Endometrium (tissue), 2 donors: ENCODE data around the gene TXNRD2.

Experiments used
- FAIRE-seq: peaks from 2 replicates; lab custom pipeline; 2012; peaks lifted over from hg19 to GRCh38; lab: Jason Lieb, UNC
- donor health status: control.
- donor health status: control.

TXNRD2 gene

DNA sequence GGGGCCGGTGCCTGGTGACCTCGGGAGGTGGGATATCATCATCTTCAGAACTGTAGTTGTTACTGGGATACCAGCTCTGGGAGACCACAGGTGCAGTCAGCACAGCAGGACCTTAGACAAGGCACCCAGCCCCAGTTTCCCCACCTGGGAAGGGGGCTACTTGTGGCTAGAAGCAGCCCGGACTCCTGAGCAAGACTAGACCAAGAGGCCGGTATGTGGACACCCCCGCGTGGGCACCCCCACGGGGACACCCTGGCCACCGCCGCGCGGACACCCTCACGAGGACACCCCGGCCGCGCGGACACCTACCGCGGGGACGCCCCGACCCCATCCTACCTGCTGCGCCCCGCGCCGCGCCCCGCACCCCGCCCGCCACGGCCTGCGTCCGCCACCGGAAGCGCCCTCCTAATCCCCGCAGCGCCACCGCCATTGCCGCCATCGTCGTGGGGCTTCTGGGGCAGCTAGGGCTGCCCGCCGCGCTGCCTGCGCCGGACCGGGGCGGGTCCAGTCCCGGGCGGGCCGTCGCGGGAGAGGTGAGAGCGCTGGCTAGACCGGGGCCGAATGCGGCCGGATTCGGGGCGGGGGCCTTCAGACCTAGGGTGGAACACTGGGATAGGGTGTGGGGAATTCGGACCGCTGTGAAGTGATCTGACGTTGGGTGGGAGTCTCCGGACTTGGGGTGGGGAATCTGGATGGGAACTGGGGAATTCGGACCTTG, at the start of gene TXNRD2, which contains the start of gene COMT:
TXNRD2 (minus strand) TSS at position 454 of the 718 bp plus-strand sequence; CDS start at position 439, 15 bp downstream.
COMT (plus strand) TSS at position 408 of the 718 bp plus-strand sequence. CDS start 20,755 bp downstream, outside the sequence.
- no peak for FAIRE-seq

DNA sequence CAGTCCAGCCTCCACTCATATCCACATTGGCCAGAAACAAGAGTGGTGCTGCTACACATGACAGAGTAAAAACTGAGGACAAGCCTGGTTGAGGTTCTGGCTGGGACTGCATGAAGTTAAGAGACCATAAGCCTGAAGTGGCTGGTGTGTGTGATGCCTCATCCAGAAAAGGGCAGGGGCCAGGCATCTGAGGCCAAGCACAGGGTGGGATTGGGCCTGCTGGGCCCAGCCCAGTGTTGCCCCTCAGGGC, 49.7 kb upstream of the TXNRD2 start:
- FAIRE-seq, result no peak

DNA sequence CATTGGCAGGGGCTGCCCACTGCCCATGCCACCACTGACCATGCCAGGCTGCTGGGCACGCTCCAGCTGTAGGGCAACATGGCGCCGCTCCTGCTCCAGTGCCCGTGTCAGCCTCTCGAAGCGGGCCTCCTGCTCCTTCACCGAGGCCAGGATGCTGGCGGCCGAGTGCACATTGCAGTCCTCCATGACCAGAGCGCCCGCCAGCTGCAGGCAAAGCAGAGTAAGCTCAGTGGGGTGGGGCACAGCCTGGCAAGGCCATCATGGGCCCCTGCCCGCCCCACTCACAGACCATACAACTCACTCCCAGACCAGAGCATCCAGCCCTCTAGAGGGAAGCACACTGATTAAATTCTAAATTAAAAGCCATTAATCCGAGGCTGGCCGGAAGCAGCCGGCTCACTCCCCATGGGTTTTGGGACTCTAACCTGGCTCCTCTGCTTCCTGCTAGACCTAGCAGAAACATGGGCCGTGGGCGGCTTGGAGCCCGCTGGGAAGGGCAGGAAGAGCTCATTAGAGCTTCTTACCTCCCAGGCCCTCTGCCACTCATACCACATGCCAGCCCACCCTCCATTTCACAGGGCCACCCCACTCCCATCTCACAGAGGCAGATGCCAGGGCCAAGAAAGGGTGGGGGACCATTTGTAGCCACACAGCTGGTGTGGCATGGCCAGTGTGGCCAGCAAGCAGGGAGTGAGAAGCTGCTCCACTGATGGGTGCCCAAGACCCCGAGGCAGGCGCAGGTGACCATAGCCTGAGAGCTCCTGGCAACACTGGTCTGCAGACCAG, 49.2 kb upstream of the TXNRD2 start:
- no peak for FAIRE-seq

DNA sequence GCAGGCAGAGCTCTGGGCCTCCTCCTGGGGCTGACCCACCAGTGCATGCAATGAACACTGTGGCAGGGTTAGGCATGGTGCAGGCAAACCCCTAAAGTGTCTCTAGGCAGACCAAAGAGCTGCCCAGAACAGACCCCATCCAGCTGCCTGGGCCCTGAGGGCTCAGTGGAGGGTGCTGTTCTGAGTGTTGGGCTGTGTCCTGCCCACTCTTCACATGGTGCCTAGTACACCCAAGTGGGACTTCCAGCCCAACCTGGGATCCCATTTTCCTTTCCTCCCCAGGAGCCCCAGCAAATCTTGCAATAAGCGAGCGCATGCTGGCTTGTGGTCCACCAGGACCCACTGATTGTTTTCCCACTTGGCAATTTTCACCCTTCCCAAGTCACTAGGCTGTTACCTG, 48.6 kb upstream of the TXNRD2 start:
- FAIRE-seq, result no peak

DNA sequence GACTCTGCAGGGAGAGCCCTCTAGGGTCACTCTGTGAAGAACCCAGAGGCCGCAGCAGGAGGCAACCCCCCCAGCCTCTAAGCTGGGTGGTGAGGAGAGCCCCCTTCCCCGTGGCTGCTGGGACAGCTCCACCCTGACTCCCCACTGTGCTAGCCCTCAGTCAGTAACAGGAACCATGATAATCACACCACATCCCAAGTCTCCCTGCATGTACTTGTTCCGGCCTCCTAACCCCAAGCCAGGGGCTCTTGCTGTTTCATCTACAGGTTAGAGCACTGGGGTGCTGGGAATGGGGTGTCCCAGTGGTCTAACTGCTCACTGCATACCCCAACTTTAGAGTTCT, 48.1 kb upstream of the TXNRD2 start:
- no peak for FAIRE-seq

DNA sequence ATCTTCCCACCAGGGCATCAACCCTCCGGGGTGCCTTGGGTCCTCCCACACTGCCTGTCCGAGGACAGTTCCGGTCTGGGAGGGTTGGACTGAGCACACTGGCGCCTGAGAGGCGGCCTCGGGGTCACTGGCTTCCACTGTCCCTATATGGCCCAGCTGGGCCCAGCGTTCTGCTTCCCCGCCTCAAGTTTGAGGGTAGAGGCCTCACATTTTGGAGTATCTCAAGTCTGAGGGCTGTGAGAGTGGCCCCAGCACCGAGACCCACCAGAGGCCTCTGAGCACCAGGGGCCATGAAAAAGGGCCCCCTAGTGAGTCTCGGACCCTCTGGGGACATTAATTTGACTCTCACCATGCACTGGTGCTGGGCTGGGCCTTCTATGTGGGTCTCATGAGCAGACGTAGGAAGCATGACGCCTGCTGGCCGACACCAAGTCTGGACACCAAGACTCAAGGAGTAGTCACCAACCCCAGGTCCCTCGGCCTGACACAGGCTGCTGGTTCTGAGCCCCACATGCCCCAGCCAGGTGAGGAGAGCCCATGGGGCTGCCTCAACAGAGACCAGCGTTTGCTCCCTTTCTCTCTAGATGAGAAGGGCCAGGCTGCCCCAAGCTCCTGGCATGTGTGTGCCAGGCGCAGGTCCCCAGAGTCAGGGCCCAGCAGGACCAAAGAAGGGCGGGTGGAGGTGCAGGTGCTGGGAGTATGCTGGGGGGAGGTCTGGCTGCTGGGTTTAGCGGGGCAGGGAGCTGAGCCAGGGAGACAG, 47.5 kb upstream of the TXNRD2 start:
- FAIRE-seq, result no peak

DNA sequence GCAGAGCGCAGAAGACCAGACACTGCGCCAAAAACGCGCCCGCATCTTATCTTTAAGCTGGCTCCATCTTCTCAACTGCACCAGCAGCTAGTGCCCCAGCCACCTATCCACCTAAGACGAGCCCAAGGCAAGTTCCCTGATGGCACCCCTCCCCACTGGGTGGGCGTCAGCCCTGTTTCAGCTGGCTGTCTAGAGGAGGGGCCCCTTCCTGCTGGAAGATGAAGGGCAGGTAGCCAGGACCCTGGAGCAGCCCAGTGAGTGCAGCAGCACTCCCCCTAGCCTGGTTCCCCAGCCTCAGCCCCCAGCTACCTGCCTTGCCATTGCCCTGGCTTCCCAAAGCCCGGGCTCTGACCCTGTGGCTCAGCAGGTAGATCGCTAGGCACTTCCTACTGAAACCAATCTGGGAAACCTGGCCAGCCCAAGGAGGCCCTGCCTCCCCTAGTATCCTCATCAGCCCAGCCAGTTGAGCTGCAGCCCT, 46.8 kb upstream of the TXNRD2 start:
- no peak for FAIRE-seq

DNA sequence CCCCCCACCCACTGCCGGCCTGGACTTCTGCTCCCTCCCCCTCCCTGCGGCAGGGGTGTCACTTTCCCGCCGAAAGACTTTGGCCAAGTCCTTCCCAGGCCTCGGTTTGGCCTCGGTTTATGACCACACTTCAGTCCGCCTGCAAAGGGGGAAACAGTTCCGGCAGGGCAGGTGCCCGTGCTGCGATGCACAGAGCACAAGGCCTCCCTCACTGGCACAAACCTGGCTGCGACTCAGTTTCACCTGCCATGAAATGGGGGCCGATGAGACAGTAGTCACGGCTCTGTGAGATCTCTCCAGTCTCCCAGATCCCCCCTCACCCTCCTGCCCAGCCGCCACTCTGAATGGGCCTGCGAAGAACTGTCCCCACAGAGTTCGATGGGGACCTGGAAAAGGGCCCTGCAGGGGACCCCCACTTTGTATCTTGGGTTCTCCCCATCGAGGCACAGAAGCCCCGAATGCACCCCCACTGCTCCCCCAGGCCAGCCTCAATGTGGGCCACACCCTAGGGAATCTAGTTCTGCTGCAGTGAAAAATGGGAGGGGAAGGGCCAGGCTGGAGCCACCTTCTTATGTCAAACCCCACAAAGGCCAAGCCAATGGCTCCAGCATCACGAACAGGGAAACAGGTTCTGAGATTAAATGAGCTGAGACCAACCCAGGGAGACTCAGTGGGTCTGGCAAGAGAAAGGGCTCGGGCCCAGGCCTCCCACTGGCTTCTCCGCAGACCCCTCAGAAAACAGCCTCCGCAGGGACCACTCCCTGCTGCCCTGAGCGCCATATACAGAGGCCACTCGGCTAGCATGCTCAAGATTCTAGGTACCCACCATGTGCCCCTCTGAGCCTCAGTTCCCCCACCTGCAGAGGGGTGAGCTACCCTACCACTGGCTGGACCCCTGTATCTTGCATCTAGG, 46.0 kb upstream of the TXNRD2 start:
- no peak for FAIRE-seq

DNA sequence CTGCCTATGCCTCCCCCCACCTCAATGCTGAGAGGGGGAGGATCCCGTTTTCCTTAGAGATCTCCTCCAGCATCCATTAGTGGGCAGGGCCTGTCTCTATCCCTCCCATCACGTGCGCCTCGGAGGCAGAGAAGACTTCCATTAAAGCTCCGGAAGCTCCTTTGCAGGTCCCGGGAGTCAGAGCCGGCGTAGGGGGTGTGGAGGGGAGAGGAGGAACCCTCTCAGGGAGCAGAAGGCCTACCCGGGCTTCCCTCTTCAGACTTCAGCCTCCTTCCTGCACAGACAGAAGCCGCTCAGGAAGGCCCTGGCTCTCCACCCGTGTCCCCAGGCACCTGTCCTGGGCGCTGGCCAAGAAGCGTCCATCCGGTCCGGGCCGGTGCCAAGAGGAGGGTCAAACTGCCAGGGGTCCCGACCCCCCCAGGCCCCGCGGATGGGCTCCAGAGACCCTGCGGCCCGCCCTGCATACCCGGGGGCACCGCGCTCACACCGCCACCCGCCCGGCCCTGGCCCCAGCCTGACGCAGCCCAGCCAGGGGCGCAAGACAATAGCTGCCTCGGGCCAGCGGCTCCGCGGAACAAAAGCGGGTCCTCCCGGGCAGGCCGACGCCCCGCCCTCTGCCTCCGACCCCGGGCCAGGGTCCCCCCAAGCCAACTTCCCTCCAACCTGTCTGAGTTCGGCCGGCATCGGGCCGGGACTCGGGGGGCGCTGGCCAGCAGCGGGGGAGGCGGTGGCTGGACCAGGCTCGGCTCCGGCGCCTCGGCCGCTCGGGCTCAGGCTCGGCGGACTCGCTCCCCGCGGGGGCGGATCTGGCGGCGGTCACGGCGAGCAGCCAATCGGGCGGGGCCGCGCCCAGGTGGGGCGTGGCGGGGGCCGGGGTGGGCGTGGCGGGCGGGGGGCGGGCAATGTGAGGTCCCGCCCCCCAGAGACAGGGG, 45.1 kb upstream of the TXNRD2 start:
- no peak for FAIRE-seq

DNA sequence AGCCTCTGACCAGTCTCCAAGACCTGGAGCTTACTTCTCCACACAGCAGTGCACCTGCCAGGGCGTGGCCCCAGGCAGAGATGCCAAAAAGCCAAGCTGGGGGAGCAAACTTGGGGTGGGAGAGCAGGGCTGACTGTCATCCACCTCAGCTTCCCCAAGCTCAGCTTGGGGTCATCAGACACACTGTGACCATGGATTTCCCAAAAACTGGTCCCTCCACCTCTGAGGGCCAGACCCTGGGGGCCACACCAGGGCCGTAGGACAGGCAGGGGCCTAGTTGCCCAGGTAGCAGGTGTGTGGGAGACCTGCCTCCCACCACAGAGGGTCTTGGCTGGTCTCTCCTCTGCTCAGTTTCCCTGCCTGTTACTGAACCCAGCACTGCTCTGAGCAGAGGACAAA, 44.4 kb upstream of the TXNRD2 start:
- no peak for FAIRE-seq

DNA sequence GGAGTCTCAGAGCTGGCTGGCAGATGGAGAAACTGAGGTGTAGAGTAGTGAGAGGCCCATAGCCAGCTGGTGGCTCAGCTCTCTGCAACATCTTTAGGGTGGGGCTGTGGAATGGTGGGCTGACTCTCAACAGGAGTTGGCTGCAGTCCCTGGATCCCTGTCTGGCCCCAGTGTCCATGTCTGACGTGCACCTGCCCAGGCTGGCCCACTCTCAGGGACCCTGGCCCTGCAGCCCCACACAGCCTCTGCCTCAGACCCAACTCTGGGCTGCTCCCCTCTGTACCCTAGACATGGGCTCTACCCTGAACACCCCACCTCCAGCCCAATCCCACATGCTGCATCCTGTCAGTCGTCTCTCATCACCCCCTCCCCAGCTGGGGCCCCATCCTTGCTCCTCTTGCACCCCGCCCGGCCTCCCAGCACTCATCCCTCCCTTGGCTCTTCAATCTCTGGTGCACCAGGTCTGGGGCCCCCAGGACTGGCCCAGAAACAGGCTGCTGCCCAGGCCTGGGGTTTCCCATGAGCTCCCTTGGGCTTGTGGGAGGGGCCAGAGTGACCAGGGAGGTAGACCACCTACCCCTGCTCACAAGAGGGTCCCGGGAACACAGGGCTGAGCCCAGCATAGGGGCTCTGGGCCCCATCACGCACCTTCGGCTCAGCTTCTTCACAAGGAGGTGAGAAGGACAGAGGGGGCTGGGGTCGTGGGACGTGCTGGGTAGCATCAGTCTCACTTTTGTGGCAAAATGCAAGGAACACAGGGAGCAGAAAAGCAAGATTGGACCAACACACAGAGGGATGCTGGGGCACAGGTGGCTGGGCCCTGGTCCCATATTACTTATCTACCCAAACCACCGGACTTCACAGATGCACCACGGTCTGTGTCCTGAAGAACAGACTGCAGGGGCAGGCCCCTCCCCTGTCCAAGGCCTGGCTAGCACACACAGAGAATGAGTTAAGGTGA, 43.5 kb upstream of the TXNRD2 start:
- no peak for FAIRE-seq

DNA sequence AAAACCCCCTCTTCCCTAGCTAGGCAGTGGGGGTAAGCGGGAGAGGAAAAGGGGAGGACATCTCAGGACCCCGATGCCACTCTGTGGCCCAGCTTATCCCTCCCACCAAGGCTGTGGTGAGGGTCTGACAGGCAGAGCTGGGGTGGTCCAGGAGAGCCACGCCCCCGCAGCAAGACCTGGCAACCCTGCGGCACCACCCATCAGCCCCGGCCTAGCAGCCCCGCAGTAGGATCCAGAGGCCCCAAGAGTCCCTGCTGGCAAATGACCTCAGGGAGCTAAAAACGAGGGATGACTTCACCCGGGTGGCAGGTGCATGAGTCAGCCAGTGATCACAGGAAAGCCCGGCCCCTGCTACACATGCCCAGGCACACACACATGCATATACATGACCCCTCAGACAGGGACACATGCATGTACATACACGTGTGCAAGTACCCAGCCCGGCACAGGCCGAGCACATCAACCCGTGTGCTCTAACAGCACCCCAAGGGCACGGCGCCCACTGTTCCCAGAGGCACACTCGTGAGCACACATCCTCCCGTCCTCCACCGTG, 42.7 kb upstream of the TXNRD2 start:
- no peak for FAIRE-seq

DNA sequence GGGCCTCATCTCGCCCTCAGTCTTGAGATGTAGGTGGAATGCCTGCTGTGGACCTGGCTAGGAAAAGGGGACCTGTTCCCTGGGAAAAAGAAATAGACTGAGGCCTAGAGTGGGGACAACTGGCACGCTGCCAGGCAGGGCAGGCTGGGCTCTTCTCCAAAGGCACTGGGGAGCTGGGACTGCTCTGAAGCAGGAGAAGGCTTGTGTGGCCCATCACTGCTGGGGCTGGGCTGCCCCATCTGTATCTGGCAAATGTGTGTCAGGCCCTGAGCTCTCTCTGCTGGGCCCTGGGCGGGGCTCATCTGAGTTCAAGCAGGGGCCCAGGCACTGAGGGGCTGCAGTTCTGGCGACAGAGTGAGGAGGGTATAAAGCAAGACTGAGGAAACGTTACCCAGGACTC, 42.1 kb upstream of the TXNRD2 start:
- FAIRE-seq, result no peak

DNA sequence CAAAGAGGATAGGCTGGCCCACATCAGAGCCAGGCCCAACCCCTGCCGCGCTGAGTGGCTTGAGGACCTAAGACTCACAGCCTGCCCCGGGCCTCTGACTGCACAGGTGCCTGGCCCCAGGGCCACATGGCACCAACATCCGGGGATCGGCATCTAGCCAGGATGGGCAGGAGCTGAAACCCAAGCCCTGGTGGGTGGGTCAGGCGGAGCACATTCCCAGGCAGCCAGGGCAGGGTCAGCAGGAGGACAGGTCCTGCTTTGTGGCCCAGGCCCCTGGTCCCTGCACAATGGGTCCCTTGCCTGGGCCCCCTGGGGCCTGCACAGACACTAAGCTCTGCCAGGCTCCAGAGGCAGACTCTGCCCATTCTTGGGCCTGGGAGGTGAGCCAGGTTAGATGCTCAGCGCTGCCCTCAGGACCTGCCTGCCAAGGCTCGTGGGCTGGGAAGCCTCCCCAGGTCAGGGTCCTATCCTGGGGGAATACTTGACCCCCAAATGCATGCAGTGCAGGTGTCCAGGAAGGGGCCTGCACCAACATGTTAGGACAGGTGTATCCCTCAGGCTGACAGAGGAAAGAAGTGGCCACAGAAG, 41.5 kb upstream of the TXNRD2 start:
- FAIRE-seq, result no peak

DNA sequence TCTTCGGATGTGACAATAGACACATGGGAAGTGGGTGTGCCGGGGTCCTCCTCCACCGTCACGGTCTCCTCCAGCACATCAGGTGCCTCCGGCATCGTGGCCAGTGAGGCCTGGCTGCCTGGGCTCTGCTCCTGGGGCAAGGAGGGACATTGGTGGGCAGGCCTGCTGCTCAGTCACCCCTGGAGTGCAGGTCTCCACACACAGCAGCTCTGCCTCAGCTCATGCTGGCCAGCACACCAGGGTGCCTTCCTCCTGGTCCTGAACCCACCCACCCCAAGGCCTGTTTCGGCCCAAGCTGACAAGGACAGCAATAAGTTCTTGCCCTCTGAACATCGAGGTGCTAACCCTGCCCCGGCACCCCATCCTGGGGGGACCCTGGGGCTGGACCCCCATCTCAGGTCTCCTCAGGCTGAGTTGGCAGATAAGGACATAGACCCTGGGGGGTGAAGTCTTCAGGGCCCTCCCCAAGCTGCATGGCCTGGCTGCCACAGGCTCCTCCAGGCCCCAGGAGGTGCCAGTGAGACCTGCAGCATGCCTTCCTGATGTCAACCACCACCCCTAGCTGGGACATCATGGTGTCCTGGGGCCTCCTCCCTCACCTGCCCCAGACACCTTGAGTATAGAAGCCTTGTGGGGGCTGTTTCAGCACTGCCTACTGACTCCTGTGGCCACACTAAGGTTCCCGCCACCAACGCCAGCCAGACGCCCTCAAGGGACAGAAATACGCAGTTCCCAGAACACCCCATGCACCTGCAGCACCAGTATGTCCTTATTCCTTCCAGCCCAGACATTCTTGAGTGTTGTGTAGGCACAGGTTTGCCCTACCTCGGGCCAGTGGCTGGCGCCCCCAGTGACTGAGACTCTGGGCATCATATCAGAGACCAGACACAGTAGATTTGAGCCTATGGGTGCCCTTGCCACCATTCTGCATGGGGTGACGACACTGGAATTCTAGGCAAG, 40.6 kb upstream of the TXNRD2 start:
- FAIRE-seq, result no peak

DNA sequence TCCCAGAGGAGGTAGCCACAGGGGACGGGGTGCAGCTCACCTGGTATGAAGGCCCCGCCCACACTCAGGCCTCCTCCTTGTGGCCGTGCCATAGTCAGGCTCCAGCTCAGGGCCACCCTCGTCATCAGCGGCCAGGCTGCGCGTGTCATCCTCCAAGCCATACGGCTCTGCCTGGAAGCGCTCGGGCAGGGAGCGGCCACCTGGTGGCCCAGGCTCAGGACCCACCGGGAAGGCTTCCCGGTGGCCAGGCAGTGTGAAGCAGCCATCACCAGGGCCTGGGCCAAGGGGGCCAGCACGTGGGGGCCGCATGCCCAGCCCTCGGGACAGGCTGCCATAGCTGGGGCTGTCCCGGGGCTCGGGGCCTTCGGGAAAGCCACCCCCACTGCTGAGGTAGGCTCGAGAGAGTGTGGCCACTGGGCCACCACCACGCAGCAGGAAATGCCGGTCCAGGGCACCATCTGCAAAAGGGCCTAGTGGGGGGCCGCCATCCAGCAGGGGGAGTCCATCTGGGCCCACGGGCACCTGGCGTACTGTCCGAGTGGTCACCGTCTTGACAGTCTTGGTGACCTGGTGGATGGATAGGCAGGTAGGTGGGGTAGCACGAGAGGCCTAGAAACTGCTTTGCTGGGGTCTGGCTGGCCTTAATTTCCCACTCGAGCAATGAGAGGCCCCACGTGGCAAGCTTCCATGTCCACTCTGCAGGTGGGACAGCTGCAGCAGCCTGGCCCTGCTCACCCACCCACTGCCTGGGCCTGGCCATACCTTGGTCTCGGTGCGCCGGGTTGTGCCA, 39.7 kb upstream of the TXNRD2 start:
- no peak for FAIRE-seq

DNA sequence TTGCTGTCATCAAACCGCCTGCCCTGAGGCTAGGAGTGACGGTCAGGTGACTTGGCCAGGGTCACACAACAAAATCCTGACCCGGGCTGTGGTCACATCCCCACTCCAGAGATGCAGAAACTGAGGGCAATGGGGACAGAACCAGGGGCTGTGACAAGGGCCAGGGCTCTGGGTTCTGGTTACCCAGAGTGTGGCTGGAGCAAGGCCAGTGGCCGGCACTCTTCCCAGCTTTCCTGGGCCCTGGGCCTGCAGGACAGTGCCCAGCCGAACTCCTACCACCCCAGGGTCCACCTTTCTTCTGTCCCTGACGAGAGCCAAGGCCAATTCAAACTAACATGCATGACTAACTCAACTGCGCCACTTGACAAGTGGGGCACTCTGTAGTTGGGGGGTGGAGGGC, 39.1 kb upstream of the TXNRD2 start:
- FAIRE-seq, result no peak
